DND-41 (cell line): ENCODE results near the gene IGLON5.

Experiments used
- CTCF ChIP-seq: IDR thresholded peaks from 2 replicates; pipeline ENCODE4 v1.5.1; 2012; ENCODE audit warnings: borderline replicate concordance, low read length, moderate library complexity, mild to moderate bottlenecking; ENCODE audit not compliant: poor library complexity, severe bottlenecking; ENCODE audit errors: extremely low read depth
- EZH2 ChIP-seq: IDR thresholded peaks from 3 replicates; pipeline ENCODE4 v1.6.1; 2012; ENCODE audit warnings: borderline replicate concordance, low read depth, mild to moderate bottlenecking, moderate library complexity, low read length, inconsistent platforms; ENCODE audit not compliant: severe bottlenecking

GRCh38 chr19:51346742-51347141 lies 35.3 kb downstream of the IGLON5 start:
- TF ChIP-seq CTCF: peak; percentile 43
- no peak for TF ChIP-seq EZH2
